CMK (cell line): Measurements from ENCODE around the gene PI16.
A peak's percentile ranks its signal among the peaks of the same experiment; 100 is the strongest.
"Not testable (repeated sequence)": the region's sequence is repeated elsewhere in the genome, so short reads cannot be mapped to it uniquely, and the experiment has no call there.

ENCODE experiments used
- DNase-seq: peaks from one replicate; pipeline ENCODE4 v3.0.0-alpha.2; 2010; ENCODE audit warnings: low read depth

The PI16 gene

DNA sequence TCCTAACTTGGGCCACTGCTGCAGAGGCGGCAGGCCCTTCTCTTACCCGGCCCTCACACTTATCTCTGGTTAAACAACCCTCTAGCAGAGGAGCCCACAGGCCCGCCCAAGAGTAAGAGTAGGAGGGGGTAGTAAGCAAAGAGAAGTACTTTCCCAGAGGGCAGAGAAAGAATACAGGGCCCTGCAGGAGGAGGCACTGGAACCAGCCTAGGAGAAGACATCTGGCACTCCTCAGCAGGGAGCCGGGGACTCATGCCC, 21.4 kb downstream of the PI16 start:
- DNase-seq, result no peak

DNA sequence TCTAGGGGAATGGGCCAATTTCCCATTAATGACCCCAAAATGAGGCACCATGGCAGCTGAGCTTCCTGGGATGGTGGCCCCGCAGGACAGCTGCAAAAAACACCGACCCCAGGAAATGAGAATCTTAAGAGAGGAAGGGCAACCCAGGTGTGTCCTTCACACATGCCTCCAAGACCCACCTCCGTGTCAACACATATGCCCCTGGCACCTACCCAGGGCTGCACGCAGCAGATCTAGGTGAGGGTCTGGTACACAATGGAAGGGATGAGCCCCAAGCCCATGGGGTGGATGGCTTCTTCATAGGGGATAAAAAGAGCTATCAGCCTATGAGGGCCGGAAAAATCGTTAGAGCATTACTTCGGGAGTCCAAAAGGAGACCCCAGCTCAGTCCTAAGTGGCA, 22.0 kb downstream of the PI16 start:
- no peak for DNase-seq

DNA sequence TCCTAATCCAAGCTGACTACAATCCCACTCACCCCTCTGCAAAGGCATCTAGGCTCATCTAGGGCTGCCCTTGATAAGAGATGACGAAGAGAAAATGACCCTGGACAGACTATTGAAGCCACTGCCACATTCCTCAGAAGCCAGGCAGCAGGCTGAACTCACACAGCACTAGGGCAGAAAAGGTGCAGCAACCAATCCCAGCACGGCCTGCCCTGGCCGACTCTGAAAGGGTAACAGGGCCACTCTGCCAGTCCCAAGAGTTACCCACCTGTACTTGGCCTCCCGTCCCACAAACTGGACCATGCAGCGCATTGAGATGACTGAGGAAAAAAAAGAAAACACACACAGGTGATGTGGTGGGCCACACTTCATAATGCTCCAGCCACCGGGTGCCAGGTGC, 22.4 kb downstream of the PI16 start:
- DNase-seq, result no peak

GRCh38 chr6:36977470-36977941, 23.0 kb downstream of the PI16 start:
- DNase-seq, result no peak

- no peak for DNase-seq
Measured at GRCh38 chr6:36978421-36979346, 24.1 kb downstream of the PI16 start.

- DNase-seq, result no peak
Measured at GRCh38 chr6:36979347-36979742, 24.8 kb downstream of the PI16 start.

GRCh38 chr6:36980129-36980528, 25.6 kb downstream of the PI16 start:
- no peak for DNase-seq

DNA sequence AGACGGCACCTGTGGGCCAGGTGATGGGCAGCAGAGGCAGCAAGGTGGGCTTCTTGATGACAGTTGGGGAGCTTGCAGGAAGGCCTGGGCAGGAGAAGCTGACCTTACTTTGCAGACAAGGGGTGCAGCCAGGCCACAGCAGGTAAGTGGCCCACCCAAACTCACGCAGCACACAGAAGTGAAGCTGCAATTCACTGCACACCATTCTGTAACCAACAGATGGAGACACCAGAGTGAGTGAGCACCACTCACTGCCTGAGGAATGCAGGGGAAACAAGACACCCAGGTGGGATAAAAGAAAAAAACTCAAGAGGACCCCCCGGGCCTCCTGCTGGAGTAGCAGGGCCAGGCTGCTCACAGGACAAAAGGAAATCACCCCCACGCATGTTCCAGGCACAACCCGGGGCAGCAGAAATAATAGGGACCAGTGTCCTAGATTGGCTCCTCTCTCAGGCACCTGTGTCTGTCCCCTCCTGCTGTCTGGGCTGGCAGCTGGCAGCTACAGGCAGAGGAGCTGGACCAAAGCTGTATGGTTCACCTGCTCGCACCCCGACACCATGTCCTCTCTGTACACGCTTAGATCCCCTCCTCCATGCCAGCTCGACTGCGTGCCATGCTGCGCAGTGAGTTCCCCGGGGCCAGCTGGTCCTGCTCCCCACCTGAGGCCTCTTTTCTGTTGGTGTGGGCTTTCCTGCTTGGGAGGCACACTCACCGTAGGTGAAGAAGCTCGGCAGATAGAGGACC, 26.5 kb downstream of the PI16 start:
- no peak for DNase-seq

GRCh38 chr6:36983538-36983937, 29.0 kb downstream of the PI16 start:
- no peak for DNase-seq

DNA sequence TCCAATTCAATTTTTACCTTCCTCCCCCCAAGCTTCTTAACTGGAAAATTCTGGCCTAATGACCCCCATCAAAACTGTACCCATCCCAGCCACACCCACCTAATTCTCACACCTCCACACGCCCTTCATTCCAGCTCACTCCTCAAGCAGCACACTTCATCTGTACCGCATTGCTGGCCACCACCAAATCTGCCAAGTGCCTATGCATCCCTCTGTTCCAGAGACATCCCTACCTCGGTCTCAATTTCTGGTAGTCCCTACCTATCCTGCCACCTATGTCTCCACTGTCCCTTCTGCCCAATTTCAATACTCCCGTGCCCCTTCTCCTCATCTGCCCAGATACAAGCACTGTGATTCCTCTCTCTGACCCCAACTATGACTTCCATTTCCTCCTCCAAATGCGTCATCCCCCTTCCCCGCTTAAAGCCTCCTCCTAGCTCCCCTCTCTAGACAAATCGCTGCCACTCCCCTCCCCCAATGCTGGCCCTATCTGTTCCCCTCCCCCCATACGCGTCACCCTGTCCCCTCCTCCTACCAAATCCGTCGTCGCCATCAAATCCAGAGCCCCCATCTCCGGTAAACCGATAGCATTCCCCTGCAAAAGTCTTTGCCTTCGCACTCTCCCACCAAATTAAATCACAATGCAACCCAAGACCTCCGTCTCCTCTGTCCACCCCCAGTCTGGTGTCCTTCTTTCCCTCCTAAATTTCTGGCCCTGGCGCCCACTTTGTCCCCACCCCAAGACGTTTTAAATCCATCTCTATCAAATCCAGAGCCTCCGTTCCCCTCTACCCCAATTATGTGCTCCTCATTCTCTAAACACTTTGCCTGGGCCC, 30.3 kb downstream of the PI16 start:
- DNase-seq, result no peak

- DNase-seq, result no peak
Measured at GRCh38 chr6:36985417-36985807, 30.9 kb downstream of the PI16 start.

DNA sequence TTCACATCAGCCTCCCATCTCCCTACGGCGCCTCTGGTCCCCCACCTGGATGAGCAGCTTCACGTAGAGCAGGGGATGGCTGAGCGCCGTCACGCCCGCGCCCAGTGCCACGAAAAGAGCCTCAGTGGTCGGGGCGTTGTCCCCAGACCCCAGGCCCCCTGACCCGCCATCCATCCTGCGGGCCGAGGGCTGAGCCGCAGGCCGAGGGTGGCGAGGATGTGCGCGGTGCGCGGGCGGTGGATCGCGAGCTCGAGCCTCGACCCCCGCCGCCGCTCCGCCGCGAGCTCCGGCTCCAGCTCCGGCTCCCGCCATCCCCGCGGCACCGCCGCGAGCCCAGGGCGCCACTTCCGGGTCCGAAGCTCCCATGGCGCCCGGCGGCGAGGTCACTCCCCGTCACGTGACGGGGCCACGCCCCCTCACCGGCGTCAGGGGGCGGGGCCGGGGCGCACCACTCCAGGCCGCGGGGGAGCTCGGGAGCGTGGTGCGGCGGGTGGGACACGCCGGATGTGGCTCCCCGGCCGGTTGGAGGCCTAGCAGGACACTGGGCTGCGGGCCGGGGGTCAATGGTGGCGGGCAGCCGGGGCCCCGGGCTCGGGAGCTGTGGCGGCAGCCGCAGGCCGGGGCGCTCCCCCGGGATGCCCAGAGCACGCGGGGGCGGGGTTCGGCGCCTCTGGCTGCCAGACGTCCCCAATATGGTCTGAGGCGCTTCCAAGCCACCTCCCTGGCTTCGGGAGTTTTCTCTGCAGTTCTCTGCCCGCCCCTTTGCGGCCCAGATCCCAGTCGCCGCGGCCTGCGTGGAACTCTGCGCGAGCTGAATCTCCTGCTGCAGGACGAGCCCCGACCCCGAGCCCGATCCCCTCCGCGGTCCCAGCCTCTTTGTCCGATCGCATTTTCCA, 31.5 kb downstream of the PI16 start, which contains the start of gene MTCH1:
Gene MTCH1 (minus strand): TSS at position 389 of the 896 bp plus-strand sequence. CDS start 23 bp downstream, at position 366.
- DNase-seq, result peak; percentile 79

DNA sequence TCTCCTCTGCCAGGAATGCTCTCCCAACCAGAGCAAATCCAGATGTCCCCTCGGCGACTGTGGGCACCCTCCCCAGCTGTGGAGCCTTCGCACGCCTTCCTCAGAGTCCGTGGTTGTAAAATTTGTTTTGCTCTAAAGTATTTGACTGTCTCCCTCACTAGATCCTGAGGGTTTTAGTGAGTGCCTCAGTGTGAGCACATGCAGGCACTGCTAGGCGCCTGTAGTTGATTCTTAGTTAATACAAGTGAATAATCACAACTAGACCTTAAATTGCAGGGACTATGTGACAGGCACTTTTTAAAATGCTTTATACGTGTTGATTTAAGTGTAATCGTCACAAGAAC, 32.1 kb downstream of the PI16 start:
- DNase-seq, result no peak

DNA sequence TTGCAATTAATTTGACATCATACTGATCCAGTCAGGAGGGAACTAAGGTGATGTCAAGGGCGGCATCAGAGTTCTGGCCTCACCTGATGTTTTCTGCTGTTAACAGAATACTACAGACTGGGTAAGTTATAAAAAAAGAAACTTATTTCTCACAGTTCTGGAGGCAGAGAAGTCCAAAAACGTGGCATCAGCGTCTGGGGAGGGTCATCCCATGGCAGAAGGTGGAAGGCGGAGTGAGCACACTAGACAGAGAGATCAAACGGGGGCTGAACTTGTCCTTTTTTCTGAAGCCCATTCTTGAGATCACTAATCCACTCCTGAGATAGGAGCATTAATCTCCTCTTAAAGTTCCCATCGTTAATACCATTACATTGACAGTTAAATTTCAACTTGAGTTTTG, 34.7 kb downstream of the PI16 start:
- DNase-seq, result no peak

- DNase-seq, result not testable (repeated sequence)
Measured at GRCh38 chr6:36990401-36990800, 35.9 kb downstream of the PI16 start.

GRCh38 chr6:36997811-36998722, 43.5 kb downstream of the PI16 start:
- DNase-seq, result no peak

DNA sequence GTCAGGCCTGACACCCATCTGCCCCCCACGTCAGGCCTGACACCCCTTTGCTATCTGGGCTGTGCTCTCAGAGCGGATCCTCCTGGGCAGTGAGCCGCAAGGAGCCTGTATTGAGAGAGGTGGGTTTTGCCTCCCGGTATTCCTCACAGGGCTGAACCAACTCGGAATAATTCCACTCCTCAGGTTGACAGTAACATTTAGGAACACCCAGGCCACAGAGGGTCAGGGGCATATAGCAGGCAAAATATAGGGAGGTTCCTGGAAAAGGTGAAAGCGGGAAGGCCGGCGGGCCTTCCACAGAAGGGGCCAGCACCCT, 44.1 kb downstream of the PI16 start:
- no peak for DNase-seq

GRCh38 chr6:36999061-36999750, 44.7 kb downstream of the PI16 start:
- no peak for DNase-seq

DNA sequence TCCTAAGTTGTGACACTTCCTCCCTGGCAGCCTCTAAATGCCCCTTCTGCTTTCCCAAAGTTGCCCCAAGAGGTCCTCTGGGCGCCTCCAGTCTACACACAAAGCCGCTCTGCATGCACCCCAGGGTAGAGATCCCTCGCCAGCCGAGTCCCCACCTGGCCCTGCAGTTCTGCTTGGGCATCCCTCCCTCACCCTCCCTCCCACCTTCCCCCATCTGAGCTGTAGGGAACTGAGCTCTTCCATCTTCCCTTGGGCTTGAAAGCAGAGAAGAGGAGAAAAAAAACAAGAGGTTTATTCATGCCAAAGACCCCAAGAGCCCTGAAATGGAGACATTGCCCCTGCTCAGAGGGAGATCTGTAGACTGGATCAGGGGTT, 45.2 kb downstream of the PI16 start:
- no peak for DNase-seq
